HCT116 (cell line): ENCODE measurements around the gene UCN. TPM values are rescaled to one million over a fixed set of nuclear protein-coding genes. Genes with fewer than 3 reads are reported as not detected.

Experiments used
- ATAC-seq: fragments of 200-7000 bp; cut with Tn5 transposase; 2 replicates; pipeline ENCODE4 v1.9.1; 2020; ENCODE audit warnings: mild to moderate bottlenecking, moderate library complexity
- BruUV-seq: library from RNA; stranded (reverse); fragments of 400-500 nt; replicated peaks from 2 replicates; lab custom pipeline; 2021; lab: Mats Ljungman, UMichigan
- CTCF ChIA-PET: fragments of 300-600 bp; sonication (Branson Sonifier 250); formaldehyde crosslinking; loops from one replicate; lab custom pipeline; 2021; ENCODE audit warnings: antibody characterized with exemption; lab: Charles Lee
- POLR2A ChIA-PET: fragments of 300-600, 350-600 bp; sonication (Branson Sonifier 250); formaldehyde crosslinking; loops from one replicate; lab custom pipeline; 2021; ENCODE audit warnings: antibody characterized with exemption; lab: Charles Lee
- RAD21 ChIA-PET, 2 experiments: fragments of 300-600 bp; sonication (Branson Sonifier 250); formaldehyde crosslinking; loops; one replicate each; lab custom pipeline; 2023; ENCODE audit warnings: low total read pairs in 2 of 2; ENCODE audit not compliant: uncharacterized antibody in 2 of 2, unreplicated experiment in 2 of 2, low non-redundant PET in 1 of 2; lab: Charles Lee
- DNase-seq: peaks from one replicate; pipeline ENCODE4 v3.0.0-alpha.2; 2010; ENCODE audit warnings: low read depth, low spot score
- H2AFZ ChIP-seq: fragments of 200-600 bp; shearing (Covaris generic), sonication (generic); 2 replicates; pipeline ENCODE4 v1.6.1; 2017; ENCODE audit warnings: low read depth, mixed run types, mixed read lengths, antibody characterized with exemption, low read length; ENCODE audit not compliant: poor library complexity, severe bottlenecking
- H3K27ac ChIP-seq: 2 replicates; pipeline ENCODE4 v1.5.1; 2012; ENCODE audit warnings: low read depth, low read length
- H3K27me3 ChIP-seq: fragments of 200-600 bp; sonication (generic); 2 replicates; pipeline ENCODE4 v1.6.1; 2016; ENCODE audit warnings: mixed run types, low read length, mixed read lengths; ENCODE audit not compliant: insufficient read depth
- H3K36me3 ChIP-seq, 2 experiments: fragments of 200-500 bp in 1 of 2; fragments of 200-600 bp in 1 of 2; sonication (Bioruptor generic) in 1 of 2; sonication (generic) in 1 of 2; 2 replicates each; pipeline versions ENCODE4 v1.5.1 to v1.6.1; 2014 to 2016; ENCODE audit warnings: low read length in 2 of 2, inconsistent platforms in 1 of 2, mixed read lengths in 1 of 2, mixed run types in 1 of 2; ENCODE audit not compliant: insufficient read depth in 2 of 2, control insufficient read depth in 1 of 2
- H3K4me1 ChIP-seq, 2 experiments: fragments of 200-600 bp in 1 of 2; sonication (generic) in 1 of 2; 2 replicates each; pipeline versions ENCODE4 v1.5.1 to v1.6.1; 2012 to 2017; ENCODE audit warnings: low read length in 2 of 2, inconsistent platforms in 1 of 2, mild to moderate bottlenecking in 1 of 2, mixed read lengths in 1 of 2, mixed run types in 1 of 2, moderate library complexity in 1 of 2; ENCODE audit not compliant: insufficient read depth in 2 of 2, control insufficient read depth in 1 of 2
- H3K4me2 ChIP-seq: fragments of 200-600 bp; sonication (generic); 2 replicates; pipeline ENCODE4 v1.6.1; 2017; ENCODE audit warnings: mixed run types, low read length, mixed read lengths
- H3K4me3 ChIP-seq, 2 experiments: fragments of 200-600 bp in 1 of 2; sonication (generic) in 1 of 2; replicated peaks in 1 of 2; 2 replicates each; pipeline ENCODE4 v1.5.1; 2011 to 2016; ENCODE audit warnings: low read length in 2 of 2, control low read depth in 1 of 2, low read depth in 1 of 2, mild to moderate bottlenecking in 1 of 2, mixed read lengths in 1 of 2, mixed run types in 1 of 2
- H3K79me2 ChIP-seq: fragments of 200-600 bp; sonication (generic); 2 replicates; pipeline ENCODE4 v1.6.1; 2017; ENCODE audit warnings: mild to moderate bottlenecking, mixed run types, low read length, moderate library complexity, mixed read lengths; ENCODE audit not compliant: insufficient read depth
- H3K9ac ChIP-seq: fragments of 200-600 bp; sonication (generic); 2 replicates; pipeline ENCODE4 v1.6.1; 2016; ENCODE audit warnings: low read length, mixed read lengths
- H3K9me2 ChIP-seq: fragments of 200-600 bp; sonication (generic), shearing (Covaris generic); 2 replicates; pipeline ENCODE4 v1.6.1; 2017; ENCODE audit warnings: mixed run types, mild to moderate bottlenecking, moderate library complexity; ENCODE audit not compliant: insufficient read depth
- H3K9me3 ChIP-seq, 2 experiments: fragments of 200-500 bp in 1 of 2; fragments of 200-600 bp in 1 of 2; sonication (Bioruptor generic) in 1 of 2; sonication (generic) in 1 of 2; 2 replicates each; pipeline ENCODE4 v1.6.1; 2014 to 2017; ENCODE audit warnings: low read length in 2 of 2, mixed read lengths in 2 of 2, inconsistent platforms in 1 of 2, low read depth in 1 of 2, mild to moderate bottlenecking in 1 of 2, mixed run types in 1 of 2, moderate library complexity in 1 of 2; ENCODE audit not compliant: control insufficient read depth in 1 of 2, insufficient read depth in 1 of 2
- H4K20me1 ChIP-seq: fragments of 200-600 bp; sonication (generic), shearing (Covaris generic); 2 replicates; pipeline ENCODE4 v1.6.1; 2017; ENCODE audit warnings: mixed run types, mild to moderate bottlenecking, moderate library complexity; ENCODE audit not compliant: insufficient read depth
- ATF3 ChIP-seq: IDR thresholded peaks from 2 replicates; pipeline ENCODE4 v1.6.1; 2012
- CBX3 ChIP-seq: IDR thresholded peaks from 2 replicates; pipeline ENCODE4 v1.6.1; 2012; ENCODE audit warnings: low read depth
- ELF1 ChIP-seq: IDR thresholded peaks from 2 replicates; pipeline ENCODE4 v1.6.1; 2012; ENCODE audit warnings: low read depth, borderline replicate concordance
- EZH2 ChIP-seq: fragments of 200-600 bp; sonication (generic); IDR thresholded peaks from 2 replicates; pipeline ENCODE4 v1.6.1; 2017; ENCODE audit warnings: antibody characterized with exemption, mixed run types
- EZH2phosphoT487 ChIP-seq: fragments of 200-600 bp; IDR thresholded peaks from 2 replicates; pipeline ENCODE4 v1.6.1; 2018; ENCODE audit warnings: antibody characterized with exemption, borderline replicate concordance
- JUND ChIP-seq: IDR thresholded peaks from 2 replicates; pipeline ENCODE4 v1.6.1; 2012
- POLR2A ChIP-seq: IDR thresholded peaks from 2 replicates; pipeline ENCODE4 v1.7.0; 2011; ENCODE audit warnings: borderline replicate concordance; ENCODE audit not compliant: insufficient read depth, insufficient read length; ENCODE audit errors: extremely low read depth
- REST ChIP-seq: IDR thresholded peaks from 2 replicates; pipeline ENCODE4 v1.6.1; 2012; ENCODE audit warnings: low read depth
- SIN3A ChIP-seq: IDR thresholded peaks from 2 replicates; pipeline ENCODE4 v1.6.1; 2012; ENCODE audit warnings: low read depth
- ZBTB33 ChIP-seq: IDR thresholded peaks from 2 replicates; pipeline ENCODE4 v1.6.1; 2011; ENCODE audit warnings: mild to moderate bottlenecking, low read length, moderate library complexity; ENCODE audit not compliant: insufficient replicate concordance; ENCODE audit errors: extremely low read depth
- ZFX ChIP-seq: fragments of 450-650 bp; IDR thresholded peaks from 2 replicates; pipeline ENCODE4 v1.6.1; 2017
- ZNF274 ChIP-seq: fragments of 200-500 bp; sonication (Bioruptor generic); IDR thresholded peaks from 2 replicates; pipeline ENCODE4 v1.6.1; 2014; ENCODE audit warnings: mild to moderate bottlenecking, low read depth, low read length, inconsistent platforms
- intact Hi-C: fragments of 100-400 bp; cut with micrococcal nuclease; formaldehyde crosslinking; loops from 2 replicates; pipeline ENCODE4 v1.10.0; 2022
- total RNA-seq: library from RNA; stranded (reverse); gene quantifications from one replicate; pipeline ENCODE4 v1.2.1, GENCODE V29; 2021; ENCODE audit not compliant: unreplicated experiment

The UCN gene
- total RNA-seq, 1 experiment from 2014 or later, result 8.0 TPM

- Histone ChIP-seq H2AFZ (no peak overlapping the region), H3K79me2 (no peaks in the 10 kb centered on the region), H3K36me3 (peaks cover 0 to 5% of the 10 kb centered on the region in 2 experiments; a peak in 1 of 4 replicates), H3K27ac (no peak overlapping the region), H4K20me1 (no peaks in the 10 kb centered on the region), H3K27me3 (no peaks in the 10 kb centered on the region)
- no TSS peak for BruUV-seq
- RAD21 ChIA-PET, result no interaction called here
- POLR2A ChIA-PET, result no interaction called here
- DNase-seq, result no peak
- TF ChIP-seq SIN3A (no peak), EZH2 (no peak), ZFX (no peak), POLR2A (no peak), ELF1 (no peak), EZH2phosphoT487 (no peak), ATF3 (no peak), JUND (no peak), ZBTB33 (no peak), CBX3 (no peak), ZNF274 (no peak), REST (no peak)
- TF ChIP-seq, all 23 proteins: peak for 0
- Histone ChIP-seq H3K9ac (no peak overlapping the region), H3K4me3 (no peak overlapping the region), H3K4me1 (peaks cover 0 to 8% of the 10 kb centered on the region in 2 experiments; a peak in 3 of 4 replicates), H3K4me2 (no peak overlapping the region), H3K9me3 (no peaks in the 10 kb centered on the region), H3K9me2 (no peaks in the 10 kb centered on the region)
- CTCF ChIA-PET, result no interaction called here
- no peak for ATAC-seq
- intact Hi-C loops, result no loop called here
Observed at GRCh38 chr2:27306136-27306535, 2.1 kb downstream of the UCN start.
